ENCODE measurements around the gene NOS1. TPM values are rescaled to one million over a fixed set of nuclear protein-coding genes. Genes with fewer than 3 reads are reported as not detected.

NOS1 gene
- total and polyA plus RNA-seq, 12 donors: 0.01 to 2.8 (median 0.45) TPM; not detected in 1

DNA sequence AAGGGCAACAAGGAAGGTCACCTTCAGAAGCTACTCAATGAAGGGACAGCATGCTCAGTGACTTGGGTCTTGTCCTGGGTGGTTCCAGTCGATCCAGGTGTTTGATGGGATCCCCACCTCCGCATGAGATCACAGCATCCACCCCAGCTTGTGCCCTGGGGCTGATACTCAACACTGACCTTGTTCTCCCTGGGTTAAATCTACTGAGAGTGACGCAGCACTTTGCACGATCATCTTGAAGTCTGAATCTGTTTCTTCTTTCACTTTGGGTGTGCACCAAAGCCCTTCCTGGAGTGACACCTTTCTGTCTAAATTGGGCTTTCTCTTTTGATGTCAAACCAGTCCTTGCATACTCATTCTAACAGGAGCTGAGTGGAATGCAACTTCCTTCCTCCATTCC is 13.8 kb downstream of the NOS1 start:
- Histone ChIP-seq H3K4me3 (no peak overlapping the region), H3K36me3 (no peaks in the 10 kb centered on the region), H3K9me3 (peaks cover 0 to 14% (median 6%) of the 10 kb centered on the region in 11 donors), H3K27ac (no peak overlapping the region), H3K27me3 (peaks cover 0 to 12% (median 0%) of the 10 kb centered on the region in 7 donors), H3K4me1 (no peaks in the 10 kb centered on the region)
- TF ChIP-seq, protein P1, sequence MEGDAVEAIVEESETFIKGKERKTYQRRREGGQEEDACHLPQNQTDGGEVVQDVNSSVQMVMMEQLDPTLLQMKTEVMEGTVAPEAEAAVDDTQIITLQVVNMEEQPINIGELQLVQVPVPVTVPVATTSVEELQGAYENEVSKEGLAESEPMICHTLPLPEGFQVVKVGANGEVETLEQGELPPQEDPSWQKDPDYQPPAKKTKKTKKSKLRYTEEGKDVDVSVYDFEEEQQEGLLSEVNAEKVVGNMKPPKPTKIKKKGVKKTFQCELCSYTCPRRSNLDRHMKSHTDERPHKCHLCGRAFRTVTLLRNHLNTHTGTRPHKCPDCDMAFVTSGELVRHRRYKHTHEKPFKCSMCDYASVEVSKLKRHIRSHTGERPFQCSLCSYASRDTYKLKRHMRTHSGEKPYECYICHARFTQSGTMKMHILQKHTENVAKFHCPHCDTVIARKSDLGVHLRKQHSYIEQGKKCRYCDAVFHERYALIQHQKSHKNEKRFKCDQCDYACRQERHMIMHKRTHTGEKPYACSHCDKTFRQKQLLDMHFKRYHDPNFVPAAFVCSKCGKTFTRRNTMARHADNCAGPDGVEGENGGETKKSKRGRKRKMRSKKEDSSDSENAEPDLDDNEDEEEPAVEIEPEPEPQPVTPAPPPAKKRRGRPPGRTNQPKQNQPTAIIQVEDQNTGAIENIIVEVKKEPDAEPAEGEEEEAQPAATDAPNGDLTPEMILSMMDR (IDR thresholded peaks at IDR 0.05): no peak
- intact Hi-C loops (cut with DNase I): no loop called here
- ATAC-seq (no peak), DNase-seq (no peak)
- 47 to 60% methylated on average over 4 of the region's 4 CpGs for WGBS, 2 donors

DNA sequence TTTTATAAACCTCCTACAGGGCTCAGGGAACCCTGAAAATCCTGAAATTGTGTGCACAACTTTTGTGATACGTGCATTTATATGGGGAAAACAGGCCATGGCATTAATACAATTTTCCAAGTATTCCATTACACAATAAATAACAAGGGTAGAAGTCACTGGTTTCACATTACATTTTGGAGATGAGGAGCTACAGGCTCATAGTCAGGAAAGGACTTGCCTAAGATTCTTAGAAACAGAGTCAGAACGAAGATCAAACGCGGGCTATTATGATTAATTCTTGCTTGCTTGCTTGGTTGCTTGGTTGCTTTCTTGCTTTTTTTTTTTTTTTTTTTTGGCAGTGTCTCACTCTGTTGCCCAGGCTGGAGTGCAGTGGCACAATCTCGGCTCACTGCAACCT is 16.7 kb downstream of the NOS1 start:
- ATAC-seq: no peak
- intact Hi-C loops (cut with DNase I): no loop called here
- TF ChIP-seq, protein P1 (IDR thresholded peaks at IDR 0.05): no peak
- Histone ChIP-seq H3K27ac (no peak overlapping the region), H3K4me1 (no peaks in the 10 kb centered on the region), H3K27me3 (peaks cover 0 to 33% (median 3%) of the 10 kb centered on the region in 7 donors), H3K36me3 (no peaks in the 10 kb centered on the region), H3K4me3 (no peak overlapping the region), H3K9me3 (peaks cover 0 to 14% (median 6%) of the 10 kb centered on the region in 11 donors)
- WGBS, 2 donors: 89 to 93% methylated on average over 5 of the region's 5 CpGs
- no peak for DNase-seq

DNA sequence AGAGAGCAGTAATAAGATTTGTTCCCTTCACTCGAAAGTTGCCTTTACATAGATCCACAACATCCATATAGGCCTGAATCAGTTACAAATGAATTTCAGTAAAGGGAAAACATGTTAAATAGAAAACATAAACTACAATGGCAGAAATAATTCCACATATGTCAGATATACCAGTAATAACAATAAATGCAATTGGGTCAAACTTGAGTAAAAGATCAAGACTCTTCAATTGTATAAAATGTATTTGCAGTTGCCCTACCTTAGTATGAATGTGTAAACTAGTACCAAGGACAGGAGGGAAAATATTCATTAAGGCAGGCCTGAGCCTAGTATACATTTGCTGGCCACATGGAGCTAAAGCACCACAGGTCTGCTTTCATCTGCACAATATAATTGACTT is 17.6 kb downstream of the NOS1 start:
- no peak for ATAC-seq

DNA sequence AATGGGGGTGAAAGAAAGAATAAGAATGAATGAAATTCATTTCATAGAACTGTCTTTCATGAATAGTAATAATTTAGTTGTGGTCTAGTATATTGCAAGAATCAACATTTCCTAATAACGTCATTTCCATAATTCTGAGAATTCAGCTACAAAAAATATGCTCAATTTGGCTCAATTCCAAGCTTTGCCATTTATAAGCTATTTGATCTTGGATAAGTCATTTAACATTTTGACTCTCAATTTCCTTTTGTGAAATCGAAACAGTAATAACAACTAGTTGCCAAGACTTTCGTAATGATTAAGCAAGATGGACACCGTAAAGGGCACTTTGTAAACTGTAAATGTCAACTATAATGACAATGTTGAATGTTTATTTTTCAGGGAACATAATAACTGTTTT is 18.1 kb downstream of the NOS1 start:
- Histone ChIP-seq H3K4me3 (no peak overlapping the region), H3K4me1 (no peaks in the 10 kb centered on the region), H3K27ac (no peak overlapping the region), H3K36me3 (no peaks in the 10 kb centered on the region), H3K27me3 (peaks cover 0 to 35% (median 3%) of the 10 kb centered on the region in 7 donors), H3K9me3 (peaks cover 0 to 14% (median 6%) of the 10 kb centered on the region in 11 donors)
- ATAC-seq (no peak), DNase-seq (no peak)
- 54 to 59% methylated on average over 4 of the region's 4 CpGs for WGBS, 2 donors
- intact Hi-C loops (cut with DNase I): no loop called here
- TF ChIP-seq, protein P1 (IDR thresholded peaks at IDR 0.05): no peak

More for the DNA sequence above, 17.6 kb downstream of the NOS1 start:
- peaks cover 0 to 35% (median 3%) of the 10 kb centered on the region in 7 donors for H3K27me3 ChIP-seq
- no peak overlapping the region for H3K4me3 ChIP-seq
- H3K4me1 ChIP-seq: no peaks in the 10 kb centered on the region
- H3K9me3 ChIP-seq: peaks cover 0 to 14% (median 6%) of the 10 kb centered on the region in 11 donors
- TF ChIP-seq, protein P1 (IDR thresholded peaks at IDR 0.05): no peak
- no peak for DNase-seq
- no peak overlapping the region for H3K27ac ChIP-seq
- 83 to 84% methylated on average over 1 of the region's 1 CpG for WGBS, 2 donors
- H3K36me3 ChIP-seq: no peaks in the 10 kb centered on the region
- intact Hi-C loops (cut with DNase I): no loop called here
